Caco-2 (cell line): ENCODE results near the gene RFPL1. TPM values are rescaled to one million over a fixed set of nuclear protein-coding genes. Genes with fewer than 3 reads are reported as not detected.

Experiments used
- BruUV-seq: library from RNA; stranded (reverse); fragments of 400-500 nt; replicated peaks from 2 replicates; lab custom pipeline; 2021; lab: Mats Ljungman, UMichigan
- CTCF ChIA-PET: fragments of 300-600 bp; sonication (Branson Sonifier 250); formaldehyde crosslinking; loops from one replicate; lab custom pipeline; 2022; ENCODE audit warnings: antibody characterized with exemption; lab: Charles Lee
- POLR2A ChIA-PET: fragments of 300-600 bp; sonication (Branson Sonifier 250); formaldehyde crosslinking; loops from one replicate; lab custom pipeline; 2022; ENCODE audit warnings: antibody characterized with exemption; lab: Charles Lee
- DNase-seq, 2 experiments: peaks; one replicate each; pipeline versions ENCODE4 v3.0.0 to v3.0.0-alpha.2; 2020 to 2022
- H3K27me3 ChIP-seq: replicated peaks from 2 replicates; pipeline ENCODE4 v1.6.0; 2011; ENCODE audit warnings: low read length; ENCODE audit not compliant: control insufficient read depth, insufficient read depth
- H3K36me3 ChIP-seq: 2 replicates; pipeline ENCODE4 v1.5.1; 2011; ENCODE audit warnings: low read length; ENCODE audit not compliant: control insufficient read depth, insufficient read depth
- H3K4me1 ChIP-seq: fragments of 250-450 bp; sonication (Bioruptor Pico); 2 replicates; pipeline ENCODE4 v1.5.1; 2020; ENCODE audit warnings: mild to moderate bottlenecking
- H3K4me3 ChIP-seq: 2 replicates; pipeline ENCODE4 v1.5.1; 2011; ENCODE audit warnings: low read depth, mild to moderate bottlenecking, control low read depth, low read length
- H3K9me3 ChIP-seq: fragments of 250-450 bp; sonication (Bioruptor Pico); 2 replicates; pipeline ENCODE4 v1.5.1; 2020; ENCODE audit warnings: mild to moderate bottlenecking, moderate library complexity
- H3K27ac Mint-ChIP-seq: one replicate; pipeline ENCODE4 v1.8.0; 2022; ENCODE audit warnings: mixed read lengths; ENCODE audit not compliant: unreplicated experiment
- H3K27me3 Mint-ChIP-seq: one replicate; pipeline ENCODE4 v1.8.0; 2022; ENCODE audit warnings: mixed read lengths; ENCODE audit not compliant: insufficient read depth, unreplicated experiment
- H3K36me3 Mint-ChIP-seq: one replicate; pipeline ENCODE4 v1.8.0; 2022; ENCODE audit warnings: mild to moderate bottlenecking, mixed read lengths; ENCODE audit not compliant: insufficient read depth, unreplicated experiment
- H3K4me1 Mint-ChIP-seq: one replicate; pipeline ENCODE4 v1.8.0; 2022; ENCODE audit warnings: low read depth, mixed read lengths; ENCODE audit not compliant: unreplicated experiment
- H3K4me3 Mint-ChIP-seq: one replicate; pipeline ENCODE4 v1.8.0; 2022; ENCODE audit warnings: mild to moderate bottlenecking, moderate library complexity, mixed read lengths; ENCODE audit not compliant: unreplicated experiment
- H3K9me3 Mint-ChIP-seq: one replicate; pipeline ENCODE4 v1.8.0; 2022; ENCODE audit warnings: mixed read lengths; ENCODE audit not compliant: unreplicated experiment
- CTCF ChIP-seq, 2 experiments: fragments of 200-600 bp in 1 of 2; IDR thresholded peaks; 1 replicate in 1 of 2; 2 replicates in 1 of 2; pipeline versions ENCODE4 v1.5.1 to v1.8.0; 2011 to 2022; ENCODE audit warnings: antibody characterized with exemption in 1 of 2, control low read depth in 1 of 2, inconsistent platforms in 1 of 2, low read depth in 1 of 2, low read length in 1 of 2, mild to moderate bottlenecking in 1 of 2, moderate library complexity in 1 of 2; ENCODE audit not compliant: insufficient read depth in 1 of 2, severe bottlenecking in 1 of 2, unreplicated experiment in 1 of 2
- intact Hi-C: fragments of 100-400 bp; cut with micrococcal nuclease; formaldehyde crosslinking; loops from one replicate; pipeline ENCODE4 v1.10.0; 2022; ENCODE audit not compliant: unreplicated experiment
- total RNA-seq: library from RNA; stranded (reverse); gene quantifications from 2 replicates; pipeline ENCODE4 v1.2.3, GENCODE V29; 2022

Gene RFPL1
- total RNA-seq, 1 experiment from 2014 or later: not detected

- H3K4me1 ChIP-seq: no peaks in the 10 kb centered on the region
- Mint-ChIP-seq H3K27ac (no peak overlapping the region), H3K4me1 (peaks cover 7% of the 10 kb centered on the region), H3K4me3 (no peak overlapping the region), H3K36me3 (no peaks in the 10 kb centered on the region), H3K27me3 (peaks cover 15% of the 10 kb centered on the region), H3K9me3 (no peaks in the 10 kb centered on the region)
- H3K9me3 ChIP-seq: no peaks in the 10 kb centered on the region
- intact Hi-C loops: no loop called here
- no peaks in the 10 kb centered on the region for H3K36me3 ChIP-seq
- BruUV-seq: no TSS peak
- TF ChIP-seq CTCF (IDR thresholded peaks at IDR 0.05; ENCODE audit: insufficient read depth in 1 of 2, low read depth in 1 of 2, low read length in 1 of 2, severe bottlenecking in 1 of 2, unreplicated experiment in 1 of 2): no peak
- POLR2A ChIA-PET: no interaction called here
- no peak for DNase-seq
- CTCF ChIA-PET: no interaction called here
- H3K27me3 ChIP-seq: no peaks in the 10 kb centered on the region; the same call in 1 of the 2 replicates
- no peak overlapping the region for H3K4me3 ChIP-seq
These were observed 39.4 kb downstream of the RFPL1 start for GRCh38 chr22:29477723-29478318.

GRCh38 chr22:29478326-29479276, 40.2 kb downstream of the RFPL1 start:
- Mint-ChIP-seq H3K27me3 (peaks cover 15% of the 10 kb centered on the region), H3K27ac (no peak overlapping the region), H3K36me3 (no peaks in the 10 kb centered on the region), H3K4me1 (peaks cover 7% of the 10 kb centered on the region), H3K4me3 (no peak overlapping the region), H3K9me3 (no peaks in the 10 kb centered on the region)
- peak in 1 of 2 experiments; percentile 54 for DNase-seq
- POLR2A ChIA-PET: no interaction called here
- no peak overlapping the region for H3K4me3 ChIP-seq
- CTCF ChIA-PET: no interaction called here
- no peak for TF ChIP-seq CTCF (IDR thresholded peaks at IDR 0.05; ENCODE audit: insufficient read depth in 1 of 2, low read depth in 1 of 2, low read length in 1 of 2, severe bottlenecking in 1 of 2, unreplicated experiment in 1 of 2)
- no peaks in the 10 kb centered on the region; the same call in 1 of the 2 replicates for H3K27me3 ChIP-seq
- BruUV-seq: no TSS peak
- H3K9me3 ChIP-seq: no peaks in the 10 kb centered on the region
- intact Hi-C loops: no loop called here
- no peaks in the 10 kb centered on the region for H3K4me1 ChIP-seq
- no peaks in the 10 kb centered on the region for H3K36me3 ChIP-seq

- H3K27me3 ChIP-seq: no peaks in the 10 kb centered on the region; the same call in 1 of the 2 replicates
- no peaks in the 10 kb centered on the region for H3K4me1 ChIP-seq
- POLR2A ChIA-PET: no interaction called here
- no peak within 1 kb of the TSS for H3K4me3 Mint-ChIP-seq
- TF ChIP-seq CTCF (IDR thresholded peaks at IDR 0.05; ENCODE audit: insufficient read depth in 1 of 2, low read depth in 1 of 2, low read length in 1 of 2, severe bottlenecking in 1 of 2, unreplicated experiment in 1 of 2): no peak
- BruUV-seq: no TSS peak
- H3K4me3 ChIP-seq: no peak within 1 kb of the TSS
- intact Hi-C loops: no loop called here
- no peaks in the 10 kb centered on the region for H3K9me3 ChIP-seq
- peaks cover 7% of the 10 kb centered on the region for H3K4me1 Mint-ChIP-seq
- H3K27me3 Mint-ChIP-seq: peaks cover 15% of the 10 kb centered on the region
- peak in 1 of 2 experiments; percentile 12 for DNase-seq
- no peak within 1 kb of the TSS for H3K27ac Mint-ChIP-seq
- CTCF ChIA-PET: no interaction called here
- no peaks in the 10 kb centered on the region for H3K36me3 ChIP-seq
- no peaks in the 10 kb centered on the region for H3K36me3 Mint-ChIP-seq
- no peaks in the 10 kb centered on the region for H3K9me3 Mint-ChIP-seq
These were observed 41.3 kb downstream of the RFPL1 start, which contains the start of gene NEFH for GRCh38 chr22:29479417-29480261. TSS of gene NEFH (plus strand) at chr22:29480218. CDS start at chr22:29480263, 45 bp downstream.
